ENCODE results near the gene SUMO3. TPM values are rescaled to one million over a fixed set of nuclear protein-coding genes. Genes with fewer than 3 reads are reported as not detected.

SUMO3 gene
- total RNA-seq, 1 donor from 2014 or later = 66.0 TPM

GRCh38 chr21:44763451-44764318, 54.2 kb downstream of the SUMO3 start:
- H3K9me3 Mint-ChIP-seq = no peaks in the 10 kb centered on the region
- CTCF ChIA-PET = no interaction called here
- peaks cover 7% of the 10 kb centered on the region for H3K4me1 Mint-ChIP-seq
- no peak overlapping the region for H3K4me3 Mint-ChIP-seq
- H3K36me3 Mint-ChIP-seq (ENCODE audit: low read depth) = peaks cover 5% of the 10 kb centered on the region
- no peak overlapping the region for H3K27ac Mint-ChIP-seq
- no peak for TF ChIP-seq CTCF (IDR thresholded peaks at IDR 0.05)
- DNase-seq (no peak), ATAC-seq (ENCODE audit: low read depth) (no peak)
- intact Hi-C loops (cut with micrococcal nuclease) = no loop called here
- POLR2A ChIA-PET = no interaction called here
- H3K27me3 Mint-ChIP-seq = no peaks in the 10 kb centered on the region

- intact Hi-C loops (cut with micrococcal nuclease) = no loop called here
- TF ChIP-seq CTCF (IDR thresholded peaks at IDR 0.05) = no peak
- Mint-ChIP-seq H3K4me3 (no peak overlapping the region), H3K9me3 (no peaks in the 10 kb centered on the region), H3K36me3 (ENCODE audit: low read depth) (no peaks in the 10 kb centered on the region), H3K27me3 (no peaks in the 10 kb centered on the region), H3K4me1 (peaks cover 7% of the 10 kb centered on the region), H3K27ac (no peak overlapping the region)
- DNase-seq = no peak
- ChIA-PET CTCF (no interaction called here), POLR2A (no interaction called here)
- ATAC-seq (ENCODE audit: low read depth) = no peak
Measured at GRCh38 chr21:44763050-44763378, 54.8 kb downstream of the SUMO3 start.

- Mint-ChIP-seq H3K27me3 (no peaks in the 10 kb centered on the region), H3K4me3 (no peak overlapping the region), H3K4me1 (peaks cover 7% of the 10 kb centered on the region), H3K36me3 (ENCODE audit: low read depth) (no peaks in the 10 kb centered on the region), H3K27ac (no peak overlapping the region), H3K9me3 (no peaks in the 10 kb centered on the region)
- ATAC-seq (ENCODE audit: low read depth) = no peak
- CTCF ChIA-PET = no interaction called here
- no peak for TF ChIP-seq CTCF (IDR thresholded peaks at IDR 0.05)
- intact Hi-C loops (cut with micrococcal nuclease) = no loop called here
- DNase-seq = no peak
- POLR2A ChIA-PET = interaction anchor here (0.8 kb wide), 1 partner anchor 113 kb away, joined by 3 read pairs; no protein-coding TSS in a partner anchor
Measured at GRCh38 chr21:44762221-44763049, 55.4 kb downstream of the SUMO3 start.

- H3K4me1 Mint-ChIP-seq = peaks cover 7% of the 10 kb centered on the region
- no peak for ATAC-seq (ENCODE audit: low read depth)
Measured at GRCh38 chr21:44761747-44762208, 56.1 kb downstream of the SUMO3 start.

More at GRCh38 chr21:44761747-44762208, 56.1 kb downstream of the SUMO3 start:
- H3K4me3 Mint-ChIP-seq = no peak overlapping the region
- TF ChIP-seq CTCF (IDR thresholded peaks at IDR 0.05) = no peak
- H3K9me3 Mint-ChIP-seq = no peaks in the 10 kb centered on the region
- H3K36me3 Mint-ChIP-seq (ENCODE audit: low read depth) = no peaks in the 10 kb centered on the region
- H3K27me3 Mint-ChIP-seq = no peaks in the 10 kb centered on the region
- CTCF ChIA-PET = no interaction called here
- DNase-seq = no peak
- intact Hi-C loops (cut with micrococcal nuclease) = no loop called here
- POLR2A ChIA-PET = interaction anchor here (0.8 kb wide), 1 partner anchor 114 kb away, joined by 3 read pairs; no protein-coding TSS in a partner anchor
- H3K27ac Mint-ChIP-seq = no peak overlapping the region

All from activated B cell treated with CpG ODN at 0.5 μM for 24 hours (primary cell).